WI38 (cell line): ENCODE data around the gene FAM76A.

Source experiments
- H3K4me3 ChIP-seq: 2 replicates; pipeline ENCODE4 v1.5.1; 2011; ENCODE audit warnings: low read depth, mild to moderate bottlenecking, control low read depth, low read length
- TF ChIP-seq, protein P1 (sequence below): IDR thresholded peaks from 2 replicates; pipeline ENCODE4 v1.5.1; 2012; ENCODE audit warnings: low read depth, mild to moderate bottlenecking, control low read depth, low read length

FAM76A gene

DNA sequence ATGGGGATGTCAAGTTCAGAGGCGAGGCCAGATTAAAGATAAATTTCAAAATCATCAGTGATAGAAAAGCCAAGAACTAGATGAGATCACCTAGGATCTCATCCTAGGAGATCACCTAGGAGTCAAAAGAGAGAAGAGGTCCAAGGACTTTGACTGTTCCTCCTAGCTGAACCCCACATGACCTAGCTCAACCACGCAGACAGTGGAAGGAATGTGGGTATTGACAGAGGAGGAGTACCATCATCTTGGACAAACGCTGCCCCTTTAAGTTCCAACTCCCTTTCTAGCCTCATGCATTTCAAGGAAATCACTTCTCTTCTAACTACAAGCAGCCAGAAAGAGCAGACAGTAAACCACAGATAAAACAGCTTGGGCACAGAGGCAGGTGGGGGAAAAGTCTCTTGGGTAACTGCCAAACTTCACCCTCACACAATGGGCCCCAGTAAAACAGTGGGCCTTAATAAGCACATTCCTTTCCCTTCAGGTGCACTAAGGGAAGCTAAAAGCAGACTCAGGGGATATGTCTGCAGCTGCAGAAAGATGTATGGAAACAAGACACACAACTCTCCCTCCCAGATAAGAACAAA is 12.5 kb upstream of the FAM76A start:
- no peak overlapping the region for H3K4me3 ChIP-seq
- TF ChIP-seq, protein P1, sequence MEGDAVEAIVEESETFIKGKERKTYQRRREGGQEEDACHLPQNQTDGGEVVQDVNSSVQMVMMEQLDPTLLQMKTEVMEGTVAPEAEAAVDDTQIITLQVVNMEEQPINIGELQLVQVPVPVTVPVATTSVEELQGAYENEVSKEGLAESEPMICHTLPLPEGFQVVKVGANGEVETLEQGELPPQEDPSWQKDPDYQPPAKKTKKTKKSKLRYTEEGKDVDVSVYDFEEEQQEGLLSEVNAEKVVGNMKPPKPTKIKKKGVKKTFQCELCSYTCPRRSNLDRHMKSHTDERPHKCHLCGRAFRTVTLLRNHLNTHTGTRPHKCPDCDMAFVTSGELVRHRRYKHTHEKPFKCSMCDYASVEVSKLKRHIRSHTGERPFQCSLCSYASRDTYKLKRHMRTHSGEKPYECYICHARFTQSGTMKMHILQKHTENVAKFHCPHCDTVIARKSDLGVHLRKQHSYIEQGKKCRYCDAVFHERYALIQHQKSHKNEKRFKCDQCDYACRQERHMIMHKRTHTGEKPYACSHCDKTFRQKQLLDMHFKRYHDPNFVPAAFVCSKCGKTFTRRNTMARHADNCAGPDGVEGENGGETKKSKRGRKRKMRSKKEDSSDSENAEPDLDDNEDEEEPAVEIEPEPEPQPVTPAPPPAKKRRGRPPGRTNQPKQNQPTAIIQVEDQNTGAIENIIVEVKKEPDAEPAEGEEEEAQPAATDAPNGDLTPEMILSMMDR = no peak

DNA sequence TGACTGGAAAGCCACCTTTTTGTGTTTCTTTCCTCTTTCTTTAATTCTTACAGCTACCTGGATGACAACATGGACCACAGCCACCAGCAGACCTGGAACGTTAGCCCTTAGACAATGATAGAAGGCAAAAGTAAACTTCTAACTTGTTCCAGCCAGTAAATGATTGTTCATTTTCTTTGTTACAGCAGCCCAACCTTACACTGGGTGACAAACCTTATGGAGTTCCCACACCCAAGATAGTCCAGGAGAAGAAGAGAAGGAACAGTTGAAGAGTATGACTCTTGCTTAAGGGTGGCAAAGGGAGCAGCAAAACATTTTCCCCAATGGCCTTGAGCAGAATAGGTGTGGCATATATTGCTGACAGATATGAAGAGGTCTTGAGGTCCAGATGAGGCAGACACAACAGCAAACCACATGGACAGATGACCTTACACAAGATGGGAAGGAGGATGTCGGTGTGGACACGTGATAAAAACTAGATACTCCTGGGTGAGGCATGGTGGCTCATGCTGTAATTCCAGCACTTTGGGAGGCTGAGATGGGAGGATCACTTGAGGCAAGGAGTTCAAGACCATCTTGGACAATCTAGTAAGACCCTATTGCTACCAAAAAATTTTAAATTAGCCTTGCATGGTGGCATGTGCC is 11.8 kb upstream of the FAM76A start:
- TF ChIP-seq, protein P1 = no peak
- no peak overlapping the region for H3K4me3 ChIP-seq

DNA sequence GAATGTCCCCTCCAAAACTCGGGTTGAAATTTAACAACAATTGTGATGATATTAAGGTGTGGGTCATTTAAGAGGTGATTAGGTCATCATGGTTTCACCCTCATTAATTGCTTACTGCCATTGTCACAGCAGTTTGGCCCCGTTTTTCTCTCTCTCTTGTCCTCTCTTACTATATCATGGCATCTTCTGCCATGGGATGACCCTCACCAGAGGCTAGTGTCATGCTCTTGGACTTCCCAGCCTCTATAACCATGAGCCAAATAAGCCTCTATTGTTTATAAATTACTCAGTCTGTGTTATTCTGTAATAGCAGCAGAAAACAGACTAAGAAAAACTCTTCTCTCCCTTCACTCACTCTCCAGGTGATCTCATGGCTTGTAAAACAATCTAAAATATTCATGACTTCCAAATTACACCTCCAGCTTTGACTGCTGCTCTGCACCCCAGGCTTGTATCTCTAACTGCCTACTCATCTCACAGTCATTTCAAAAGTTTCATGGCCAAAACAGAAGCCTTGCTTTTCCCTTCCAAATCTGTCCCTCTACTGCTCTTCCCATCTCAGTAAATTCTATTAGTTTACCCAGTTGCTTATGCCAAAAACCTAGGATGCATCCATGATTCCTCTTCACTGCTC is 9.4 kb upstream of the FAM76A start:
- TF ChIP-seq, protein P1 = no peak
- H3K4me3 ChIP-seq = no peak overlapping the region

DNA sequence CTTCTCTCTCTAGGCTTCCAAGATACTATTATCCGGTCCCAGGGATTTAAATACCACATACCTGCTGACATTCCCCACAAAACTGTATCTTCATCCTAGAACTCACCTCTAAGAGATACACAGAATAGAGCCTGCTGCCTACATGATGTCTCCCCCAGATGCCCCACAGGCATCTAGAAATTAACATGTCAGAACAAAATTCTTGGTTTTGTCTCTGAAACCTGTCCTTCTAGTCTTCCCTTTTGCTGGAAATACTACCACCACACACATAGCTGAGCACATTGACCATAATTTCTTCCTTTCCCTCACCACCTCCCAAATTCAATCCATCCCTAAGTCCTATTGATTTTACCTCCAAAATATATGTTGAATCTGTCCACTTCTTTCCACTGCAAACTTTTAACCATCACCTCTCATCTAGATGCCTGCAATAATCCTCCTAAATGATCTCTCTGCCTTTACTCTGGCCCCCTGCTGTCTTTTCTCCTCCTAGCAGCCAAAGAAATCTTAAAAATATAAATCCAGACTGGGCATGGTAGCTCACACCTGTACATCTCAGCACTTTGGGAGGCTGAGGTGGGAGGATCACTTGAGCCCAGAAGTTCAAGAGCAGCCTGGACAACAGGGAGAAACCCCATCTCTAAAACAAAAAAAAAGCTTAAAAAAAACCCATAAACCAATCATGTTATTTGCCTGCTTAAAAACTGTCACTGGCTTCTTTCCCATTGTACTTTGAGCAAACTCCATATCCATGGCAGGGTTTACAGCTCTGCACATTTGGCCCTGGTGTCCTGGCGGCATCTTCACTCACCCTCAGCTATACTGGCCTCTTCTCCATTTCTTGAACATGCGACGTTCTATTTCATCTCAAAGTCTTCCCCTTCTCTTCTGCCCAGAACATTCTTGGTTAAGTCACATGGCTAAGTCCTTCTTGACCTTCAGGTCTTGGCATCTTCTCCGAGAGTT is 6.2 kb upstream of the FAM76A start:
- TF ChIP-seq, protein P1 = peak; percentile 22; the same call in 1 of the 2 replicates
- no peak overlapping the region for H3K4me3 ChIP-seq

DNA sequence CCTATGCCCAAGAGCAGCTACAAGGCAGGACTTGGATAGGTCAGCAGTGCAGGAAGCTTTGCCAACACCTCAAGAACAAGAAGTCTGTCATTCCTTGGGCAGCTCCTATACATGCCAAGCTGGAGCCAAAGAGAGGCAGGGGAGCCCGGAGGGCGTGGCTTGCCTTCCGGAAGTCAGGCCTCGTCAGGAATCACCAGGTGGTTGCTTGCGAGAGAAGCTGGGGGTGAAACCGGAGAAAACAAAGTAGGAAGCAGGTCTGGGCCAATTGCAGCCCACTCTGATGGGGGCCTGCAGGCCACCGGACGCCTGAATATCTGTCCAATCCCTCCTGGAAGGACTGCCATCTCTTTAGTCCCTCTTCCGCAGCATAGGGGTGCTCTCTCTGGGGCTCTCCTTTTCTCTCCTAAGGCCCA is 794 bp upstream of the FAM76A start:
- H3K4me3 ChIP-seq = peak overlapping the region; percentile 52
- TF ChIP-seq, protein P1 = no peak

DNA sequence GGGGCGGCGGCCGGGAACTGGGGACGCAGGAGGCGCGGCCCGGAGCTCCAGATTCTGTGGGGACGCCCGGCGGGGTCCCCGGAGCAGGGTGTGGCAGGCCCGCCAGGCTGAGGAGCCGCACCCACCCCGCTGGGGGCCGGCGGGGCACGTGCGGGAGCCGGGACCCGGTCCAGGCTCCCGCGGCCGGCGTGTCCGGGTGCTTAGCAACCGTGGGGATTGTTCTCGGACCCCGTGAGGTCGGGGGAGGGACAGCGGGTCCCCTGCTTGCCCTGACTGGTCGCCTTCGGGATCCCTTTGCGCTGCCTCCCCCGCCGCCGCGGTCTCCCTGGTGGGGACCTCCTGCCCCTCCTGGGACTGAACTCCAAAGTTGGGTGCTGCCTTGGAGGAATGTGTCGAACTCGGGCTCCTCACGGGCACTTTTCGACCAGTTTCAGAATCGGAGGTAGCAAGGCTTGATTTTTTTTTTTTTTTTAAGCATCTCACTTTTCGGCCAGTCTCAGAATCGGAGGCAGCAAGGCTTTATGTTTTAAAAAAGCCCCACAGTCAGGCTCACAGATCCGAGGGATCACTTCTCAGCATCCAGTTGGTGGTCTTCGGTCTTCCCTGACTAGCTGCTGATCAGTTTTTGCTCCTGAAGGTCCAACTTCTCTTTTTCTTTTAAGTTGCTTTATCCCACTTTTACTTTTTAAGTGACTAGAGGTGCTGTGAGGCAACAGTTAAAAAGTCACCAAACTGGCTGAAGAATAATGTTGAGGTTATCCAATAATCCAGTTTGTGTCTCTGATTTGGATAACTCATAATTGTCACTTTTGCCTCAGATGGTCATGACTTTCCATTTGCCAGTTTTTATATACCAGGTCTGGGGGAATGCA is 648 bp downstream of the FAM76A start:
- TF ChIP-seq, protein P1 = no peak
- peak overlapping the region; percentile 71 for H3K4me3 ChIP-seq
